Astrocyte (in vitro differentiated cells and primary cell): Measurements from ENCODE around the gene SLC44A5. TPM values are rescaled to one million over a fixed set of nuclear protein-coding genes. Genes with fewer than 3 reads are reported as not detected.

Experiments used
- DNase-seq: peaks from one replicate; pipeline ENCODE4 v3.0.0-alpha.2; 2010; ENCODE audit warnings: low read depth
- FAIRE-seq: peaks from 2 replicates; lab custom pipeline; 2011; peaks lifted over from hg19 to GRCh38; lab: Jason Lieb, UNC
- H2AFZ ChIP-seq: 2 replicates; pipeline ENCODE4 v1.6.0; 2012; ENCODE audit warnings: low read depth, low read length, inconsistent platforms
- H3K27ac ChIP-seq: 2 replicates; pipeline ENCODE4 v1.5.1; 2011; ENCODE audit warnings: low read depth, low read length, inconsistent platforms
- H3K27me3 ChIP-seq: 2 replicates; pipeline ENCODE4 v1.6.0; 2011; ENCODE audit warnings: low read length, inconsistent platforms; ENCODE audit not compliant: insufficient read depth
- H3K36me3 ChIP-seq: 2 replicates; pipeline ENCODE4 v1.5.1; 2011; ENCODE audit warnings: low read length, inconsistent platforms; ENCODE audit not compliant: insufficient read depth
- H3K4me1 ChIP-seq: 2 replicates; pipeline ENCODE4 v1.5.1; 2011; ENCODE audit warnings: low read length, inconsistent platforms; ENCODE audit not compliant: insufficient read depth
- H3K4me2 ChIP-seq: 2 replicates; pipeline ENCODE4 v1.6.0; 2012; ENCODE audit warnings: low read length, inconsistent platforms
- H3K4me3 ChIP-seq: 2 replicates; pipeline ENCODE4 v1.5.1; 2011; ENCODE audit warnings: low read depth, mild to moderate bottlenecking, low read length, inconsistent platforms; ENCODE audit not compliant: insufficient read depth
- H3K79me2 ChIP-seq: 2 replicates; pipeline ENCODE4 v1.6.0; 2012; ENCODE audit warnings: mild to moderate bottlenecking, low read length, inconsistent platforms; ENCODE audit not compliant: insufficient read depth
- H3K9ac ChIP-seq: 2 replicates; pipeline ENCODE4 v1.6.0; 2012; ENCODE audit warnings: mild to moderate bottlenecking, low read length, inconsistent platforms
- H3K9me3 ChIP-seq: 2 replicates; pipeline ENCODE4 v1.5.1; 2012; ENCODE audit warnings: low read depth, mild to moderate bottlenecking, low read length, inconsistent platforms; ENCODE audit not compliant: insufficient read depth
- H4K20me1 ChIP-seq: 2 replicates; pipeline ENCODE4 v1.6.0; 2012; ENCODE audit warnings: low read length, inconsistent platforms; ENCODE audit not compliant: insufficient read depth
- H3K27ac Mint-ChIP-seq: one replicate; pipeline ENCODE4 v1.8.0; 2021; ENCODE audit warnings: mild to moderate bottlenecking, mixed read lengths; ENCODE audit not compliant: unreplicated experiment
- H3K27me3 Mint-ChIP-seq: one replicate; pipeline ENCODE4 v1.8.0; 2021; ENCODE audit warnings: low read depth, mixed read lengths; ENCODE audit not compliant: unreplicated experiment
- H3K36me3 Mint-ChIP-seq: one replicate; pipeline ENCODE4 v1.8.0; 2021; ENCODE audit warnings: low read depth, mixed read lengths; ENCODE audit not compliant: unreplicated experiment
- H3K4me1 Mint-ChIP-seq: one replicate; pipeline ENCODE4 v1.8.0; 2021; ENCODE audit warnings: low read depth, mixed read lengths; ENCODE audit not compliant: unreplicated experiment
- H3K4me3 Mint-ChIP-seq: one replicate; pipeline ENCODE4 v1.8.0; 2021; ENCODE audit warnings: mild to moderate bottlenecking, moderate library complexity, mixed read lengths; ENCODE audit not compliant: unreplicated experiment
- H3K9me3 Mint-ChIP-seq: one replicate; pipeline ENCODE4 v1.8.0; 2021; ENCODE audit warnings: mild to moderate bottlenecking, mixed read lengths; ENCODE audit not compliant: unreplicated experiment
- CTCF ChIP-seq: IDR thresholded peaks from 2 replicates; pipeline ENCODE4 v1.5.1; 2011; ENCODE audit warnings: low read depth, mild to moderate bottlenecking, inconsistent platforms, low read length, moderate library complexity; ENCODE audit not compliant: insufficient read depth
- EZH2 ChIP-seq: IDR thresholded peaks from 2 replicates; pipeline ENCODE4 v1.6.1; 2012; ENCODE audit warnings: mild to moderate bottlenecking, low read length, inconsistent platforms; ENCODE audit not compliant: insufficient read depth
- total RNA-seq: library from RNA; stranded (reverse); gene quantifications from 2 replicates; pipeline ENCODE4 v1.2.1, GENCODE V29; 2021

The SLC44A5 gene
- total RNA-seq, 1 donor from 2014 or later, result 2.2 TPM

- no peak overlapping the region for H3K27ac Mint-ChIP-seq
- H3K79me2 ChIP-seq, result no peaks in the 10 kb centered on the region
- no peak overlapping the region for H3K27ac ChIP-seq
- no peak overlapping the region for H3K4me2 ChIP-seq
- no peaks in the 10 kb centered on the region for H3K9me3 Mint-ChIP-seq
- no peaks in the 10 kb centered on the region for H3K4me1 ChIP-seq
- no peaks in the 10 kb centered on the region for H3K36me3 ChIP-seq
- no peak for DNase-seq
- no peaks in the 10 kb centered on the region for H3K4me1 Mint-ChIP-seq
- TF ChIP-seq CTCF (no peak), EZH2 (no peak)
- no peaks in the 10 kb centered on the region for H3K9me3 ChIP-seq
- H4K20me1 ChIP-seq, result no peaks in the 10 kb centered on the region
- no peak overlapping the region for H2AFZ ChIP-seq
- H3K27me3 ChIP-seq, result no peaks in the 10 kb centered on the region
- H3K27me3 Mint-ChIP-seq, result no peaks in the 10 kb centered on the region
- no peak overlapping the region for H3K4me3 Mint-ChIP-seq
- H3K9ac ChIP-seq, result no peak overlapping the region
- FAIRE-seq, result no peak
- no peaks in the 10 kb centered on the region for H3K36me3 Mint-ChIP-seq
- H3K4me3 ChIP-seq, result no peak overlapping the region
Observed at GRCh38 chr1:75308365-75308764, 302.5 kb downstream of the SLC44A5 start.

- H4K20me1 ChIP-seq, result no peaks in the 10 kb centered on the region
- no peak overlapping the region for H3K27ac Mint-ChIP-seq
- no peak overlapping the region for H3K27ac ChIP-seq
- H3K9me3 ChIP-seq, result no peaks in the 10 kb centered on the region
- H3K36me3 ChIP-seq, result no peaks in the 10 kb centered on the region
- H3K27me3 ChIP-seq, result no peaks in the 10 kb centered on the region
- no peak for FAIRE-seq
- no peaks in the 10 kb centered on the region for H3K36me3 Mint-ChIP-seq
- no peak overlapping the region for H3K9ac ChIP-seq
- TF ChIP-seq CTCF (no peak), EZH2 (no peak)
- H3K4me1 ChIP-seq, result no peaks in the 10 kb centered on the region
- H2AFZ ChIP-seq, result no peak overlapping the region
- no peak overlapping the region for H3K4me3 Mint-ChIP-seq
- no peak overlapping the region for H3K4me3 ChIP-seq
- DNase-seq, result no peak
- no peaks in the 10 kb centered on the region for H3K27me3 Mint-ChIP-seq
- peaks cover 5% of the 10 kb centered on the region for H3K4me1 Mint-ChIP-seq
- H3K9me3 Mint-ChIP-seq, result no peaks in the 10 kb centered on the region
- no peak overlapping the region for H3K4me2 ChIP-seq
- no peaks in the 10 kb centered on the region for H3K79me2 ChIP-seq
Observed at GRCh38 chr1:75305061-75305460, 305.9 kb downstream of the SLC44A5 start.

- no peak for TF ChIP-seq CTCF
- no peak for TF ChIP-seq EZH2
- Histone ChIP-seq H3K4me2 (no peak overlapping the region), H3K79me2 (no peaks in the 10 kb centered on the region), H3K9me3 (no peaks in the 10 kb centered on the region), H3K4me3 (no peak overlapping the region), H3K9ac (no peak overlapping the region), H4K20me1 (no peaks in the 10 kb centered on the region), H2AFZ (no peak overlapping the region), H3K36me3 (no peaks in the 10 kb centered on the region), H3K27ac (no peak overlapping the region), H3K27me3 (no peaks in the 10 kb centered on the region), H3K4me1 (no peaks in the 10 kb centered on the region)
- no peaks in the 10 kb centered on the region for H3K27me3 Mint-ChIP-seq
- FAIRE-seq, result no peak
- DNase-seq, result no peak
- no peak overlapping the region for H3K27ac Mint-ChIP-seq
- no peaks in the 10 kb centered on the region for H3K9me3 Mint-ChIP-seq
- H3K4me3 Mint-ChIP-seq, result no peak overlapping the region
- no peaks in the 10 kb centered on the region for H3K4me1 Mint-ChIP-seq
- no peaks in the 10 kb centered on the region for H3K36me3 Mint-ChIP-seq
Observed at GRCh38 chr1:75293270-75293669, 317.6 kb downstream of the SLC44A5 start.
